T-helper 9 cell (primary cell): ENCODE data around the gene SLC5A5.
"Not testable (repeated sequence)": the region's sequence is repeated elsewhere in the genome, so short reads cannot be mapped to it uniquely, and the experiment has no call there.

Experiments used
- DNase-seq: peaks from one replicate; pipeline ENCODE4 v3.0.0-alpha.2; 2020

Gene SLC5A5

GRCh38 chr19:17872251-17873001, 681 bp downstream of the SLC5A5 start:
- DNase-seq, result no peak

GRCh38 chr19:17873786-17874757, 2.3 kb downstream of the SLC5A5 start:
- peak; percentile 60 for DNase-seq

GRCh38 chr19:17874758-17875135, 3.0 kb downstream of the SLC5A5 start:
- no peak for DNase-seq

GRCh38 chr19:17877696-17878095, 6.0 kb downstream of the SLC5A5 start:
- DNase-seq, result no peak

- DNase-seq, result no peak
Measured at GRCh38 chr19:17879466-17879865, 7.7 kb downstream of the SLC5A5 start.

GRCh38 chr19:17881701-17882100, 10.0 kb downstream of the SLC5A5 start:
- no peak for DNase-seq

GRCh38 chr19:17883627-17884410, 12.1 kb downstream of the SLC5A5 start:
- no peak for DNase-seq

GRCh38 chr19:17886515-17886914, 14.8 kb downstream of the SLC5A5 start:
- no peak for DNase-seq

GRCh38 chr19:17887221-17887620, 15.5 kb downstream of the SLC5A5 start:
- not testable (repeated sequence) for DNase-seq

GRCh38 chr19:17888260-17888659, 16.5 kb downstream of the SLC5A5 start:
- DNase-seq, result no peak

GRCh38 chr19:17889609-17890214, 18.0 kb downstream of the SLC5A5 start:
- DNase-seq, result no peak

GRCh38 chr19:17893766-17894165, 22.0 kb downstream of the SLC5A5 start:
- DNase-seq, result no peak

GRCh38 chr19:17902701-17903100, 31.0 kb downstream of the SLC5A5 start:
- no peak for DNase-seq

GRCh38 chr19:17908244-17908643, 36.5 kb downstream of the SLC5A5 start:
- no peak for DNase-seq

- DNase-seq, result no peak
Measured at GRCh38 chr19:17909003-17909732, 37.4 kb downstream of the SLC5A5 start.

GRCh38 chr19:17910791-17911360, 39.1 kb downstream of the SLC5A5 start:
- DNase-seq, result no peak

GRCh38 chr19:17915940-17916593, 44.3 kb downstream of the SLC5A5 start:
- no peak for DNase-seq

- DNase-seq, result not testable (repeated sequence)
Measured at GRCh38 chr19:17918151-17918550, 46.4 kb downstream of the SLC5A5 start.

- DNase-seq, result not testable (repeated sequence)
Measured at GRCh38 chr19:17919122-17919521, 47.4 kb downstream of the SLC5A5 start.

- DNase-seq, result no peak
Measured at GRCh38 chr19:17920527-17920926, 48.8 kb downstream of the SLC5A5 start.

GRCh38 chr19:17922138-17922537, 50.4 kb downstream of the SLC5A5 start:
- DNase-seq, result no peak
